DND-41 (cell line): ENCODE measurements around the gene TRAM2.

Experiments used
- ATAC-seq: fragments of 200-7000 bp; cut with Tn5 transposase; 3 replicates; pipeline ENCODE4 v1.9.1; 2021; ENCODE audit warnings: low read depth; ENCODE audit not compliant: insufficient read depth
- DNase-seq: peaks from one replicate; pipeline ENCODE4 v3.0.0-alpha.2; 2020
- H2AFZ ChIP-seq: 2 replicates; pipeline ENCODE4 v1.6.0; 2012; ENCODE audit warnings: low read depth, low read length
- H3K27ac ChIP-seq: 2 replicates; pipeline ENCODE4 v1.5.1; 2012; ENCODE audit warnings: low read length, inconsistent platforms
- H3K27me3 ChIP-seq: fragments of 200-600 bp; sonication (generic); 2 replicates; pipeline ENCODE4 v1.6.0; 2012; ENCODE audit warnings: low read length, mild to moderate bottlenecking, inconsistent platforms; ENCODE audit not compliant: insufficient read depth, poor library complexity
- H3K36me3 ChIP-seq: 2 replicates; pipeline ENCODE4 v1.5.1; 2012; ENCODE audit warnings: low read length, inconsistent platforms; ENCODE audit not compliant: insufficient read depth
- H3K4me1 ChIP-seq: 2 replicates; pipeline ENCODE4 v1.5.1; 2012; ENCODE audit warnings: mild to moderate bottlenecking, low read length; ENCODE audit not compliant: insufficient read depth
- H3K4me2 ChIP-seq: 2 replicates; pipeline ENCODE4 v1.6.0; 2012; ENCODE audit warnings: mild to moderate bottlenecking, moderate library complexity, low read length, inconsistent platforms; ENCODE audit not compliant: insufficient read depth
- H3K4me3 ChIP-seq, 2 experiments: fragments of 200-600 bp in 1 of 2; shearing (Covaris generic) in 1 of 2; 2 replicates each; pipeline ENCODE4 v1.5.1; 2012 to 2016; ENCODE audit warnings: inconsistent platforms in 2 of 2, low read length in 2 of 2, mild to moderate bottlenecking in 2 of 2, low read depth in 1 of 2, moderate library complexity in 1 of 2
- H3K79me2 ChIP-seq: 2 replicates; pipeline ENCODE4 v1.6.0; 2012; ENCODE audit warnings: low read length, inconsistent platforms; ENCODE audit not compliant: insufficient read depth
- H3K9ac ChIP-seq: 2 replicates; pipeline ENCODE4 v1.6.0; 2012; ENCODE audit warnings: low read depth, mild to moderate bottlenecking, inconsistent platforms, low read length, moderate library complexity
- H3K9me3 ChIP-seq: 2 replicates; pipeline ENCODE4 v1.5.1; 2012; ENCODE audit warnings: low read length, moderate library complexity, mild to moderate bottlenecking, inconsistent platforms; ENCODE audit not compliant: insufficient read depth, severe bottlenecking
- H4K20me1 ChIP-seq: 2 replicates; pipeline ENCODE4 v1.6.0; 2012; ENCODE audit warnings: low read length; ENCODE audit not compliant: insufficient read depth
- EZH2 ChIP-seq: IDR thresholded peaks from 3 replicates; pipeline ENCODE4 v1.6.1; 2012; ENCODE audit warnings: borderline replicate concordance, low read depth, mild to moderate bottlenecking, moderate library complexity, low read length, inconsistent platforms; ENCODE audit not compliant: severe bottlenecking
- TF ChIP-seq, protein P1 (sequence below): IDR thresholded peaks from 2 replicates; pipeline ENCODE4 v1.5.1; 2012; ENCODE audit warnings: borderline replicate concordance, low read length, moderate library complexity, mild to moderate bottlenecking; ENCODE audit not compliant: poor library complexity, severe bottlenecking; ENCODE audit errors: extremely low read depth

Gene TRAM2

GRCh38 chr6:52498538-52499017 lies 78.3 kb downstream of the TRAM2 start:
- H3K79me2 ChIP-seq = no peaks in the 10 kb centered on the region
- no peaks in the 10 kb centered on the region for H3K9me3 ChIP-seq
- DNase-seq (no peak), ATAC-seq (peak; percentile 44; the same call in 2 of the 3 replicates)
- no peaks in the 10 kb centered on the region for H3K27me3 ChIP-seq
- peaks cover 25% of the 10 kb centered on the region for H3K36me3 ChIP-seq
- no peaks in the 10 kb centered on the region for H4K20me1 ChIP-seq
- H3K4me2 ChIP-seq = no peak overlapping the region
- H3K27ac ChIP-seq = no peak overlapping the region
- TF ChIP-seq, protein P1, sequence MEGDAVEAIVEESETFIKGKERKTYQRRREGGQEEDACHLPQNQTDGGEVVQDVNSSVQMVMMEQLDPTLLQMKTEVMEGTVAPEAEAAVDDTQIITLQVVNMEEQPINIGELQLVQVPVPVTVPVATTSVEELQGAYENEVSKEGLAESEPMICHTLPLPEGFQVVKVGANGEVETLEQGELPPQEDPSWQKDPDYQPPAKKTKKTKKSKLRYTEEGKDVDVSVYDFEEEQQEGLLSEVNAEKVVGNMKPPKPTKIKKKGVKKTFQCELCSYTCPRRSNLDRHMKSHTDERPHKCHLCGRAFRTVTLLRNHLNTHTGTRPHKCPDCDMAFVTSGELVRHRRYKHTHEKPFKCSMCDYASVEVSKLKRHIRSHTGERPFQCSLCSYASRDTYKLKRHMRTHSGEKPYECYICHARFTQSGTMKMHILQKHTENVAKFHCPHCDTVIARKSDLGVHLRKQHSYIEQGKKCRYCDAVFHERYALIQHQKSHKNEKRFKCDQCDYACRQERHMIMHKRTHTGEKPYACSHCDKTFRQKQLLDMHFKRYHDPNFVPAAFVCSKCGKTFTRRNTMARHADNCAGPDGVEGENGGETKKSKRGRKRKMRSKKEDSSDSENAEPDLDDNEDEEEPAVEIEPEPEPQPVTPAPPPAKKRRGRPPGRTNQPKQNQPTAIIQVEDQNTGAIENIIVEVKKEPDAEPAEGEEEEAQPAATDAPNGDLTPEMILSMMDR = no peak
- no peak overlapping the region for H3K9ac ChIP-seq
- no peak overlapping the region for H2AFZ ChIP-seq
- H3K4me3 ChIP-seq = no peak overlapping the region
- H3K4me1 ChIP-seq = no peaks in the 10 kb centered on the region

DNA sequence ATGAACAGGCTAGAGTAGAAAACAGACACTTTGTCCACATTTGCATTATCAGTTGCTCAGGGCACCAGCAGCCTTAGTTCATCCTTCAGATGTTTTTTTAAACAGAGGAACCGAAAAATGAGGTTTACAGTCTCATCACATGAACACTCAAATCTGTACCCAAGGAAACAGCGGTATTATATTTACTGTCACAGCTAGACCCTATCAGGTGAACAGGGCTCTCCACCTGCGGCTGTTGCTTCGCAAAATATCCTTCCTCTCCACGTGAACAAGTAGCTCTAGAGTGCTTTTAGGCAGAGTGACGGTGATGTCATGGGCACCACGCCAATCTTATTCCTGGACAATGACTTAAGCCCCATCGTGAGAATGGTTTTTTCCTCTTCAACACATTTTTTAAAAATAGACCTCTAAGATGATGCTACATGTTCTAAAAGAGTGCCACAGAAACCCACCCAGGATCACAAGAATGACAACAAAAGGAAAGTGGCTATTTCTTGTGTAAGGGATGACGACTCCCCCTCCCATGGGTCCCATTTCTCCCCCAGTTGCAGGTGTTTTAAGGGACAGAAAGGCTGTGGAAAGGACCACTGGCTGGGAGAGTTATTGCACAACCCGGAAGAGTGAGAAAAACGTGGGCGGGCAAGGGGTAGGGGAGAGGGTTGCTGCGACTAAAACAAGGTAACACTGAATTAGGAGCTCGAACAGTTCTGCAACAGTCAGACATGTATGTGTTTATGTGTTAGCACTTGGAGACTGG lies 79.0 kb downstream of the TRAM2 start:
- Histone ChIP-seq H3K4me1 (no peaks in the 10 kb centered on the region), H3K27me3 (no peaks in the 10 kb centered on the region), H2AFZ (no peak overlapping the region), H3K79me2 (no peaks in the 10 kb centered on the region), H3K9ac (no peak overlapping the region), H3K36me3 (peaks cover 17% of the 10 kb centered on the region), H3K9me3 (no peaks in the 10 kb centered on the region), H3K27ac (no peak overlapping the region), H3K4me3 (no peak overlapping the region), H4K20me1 (no peaks in the 10 kb centered on the region), H3K4me2 (no peak overlapping the region)
- TF ChIP-seq, protein P1 = no peak
- TF ChIP-seq EZH2 = no peak
- ATAC-seq (no peak), DNase-seq (no peak)

- TF ChIP-seq, protein P1 = no peak
- no peaks in the 10 kb centered on the region for H3K4me1 ChIP-seq
- H3K4me3 ChIP-seq = no peak overlapping the region
- no peaks in the 10 kb centered on the region for H3K9me3 ChIP-seq
- no peak overlapping the region for H3K4me2 ChIP-seq
- no peaks in the 10 kb centered on the region for H3K27me3 ChIP-seq
- no peaks in the 10 kb centered on the region for H3K79me2 ChIP-seq
- ATAC-seq (no peak), DNase-seq (no peak)
- H3K9ac ChIP-seq = no peak overlapping the region
- H2AFZ ChIP-seq = no peak overlapping the region
- peaks cover 7% of the 10 kb centered on the region; the same call in 1 of the 2 replicates for H3K36me3 ChIP-seq
- H4K20me1 ChIP-seq = no peaks in the 10 kb centered on the region
- H3K27ac ChIP-seq = no peak overlapping the region
Measured at GRCh38 chr6:52496631-52497030, 80.2 kb downstream of the TRAM2 start.

- H3K4me3 ChIP-seq = no peak overlapping the region
- H3K9ac ChIP-seq = no peak overlapping the region
- no peak overlapping the region for H3K27ac ChIP-seq
- TF ChIP-seq EZH2 = no peak
- no peak overlapping the region for H2AFZ ChIP-seq
- no peaks in the 10 kb centered on the region for H3K9me3 ChIP-seq
- DNase-seq (no peak), ATAC-seq (no peak)
- no peaks in the 10 kb centered on the region for H3K27me3 ChIP-seq
- no peaks in the 10 kb centered on the region for H3K4me1 ChIP-seq
- H3K4me2 ChIP-seq = no peak overlapping the region
- H4K20me1 ChIP-seq = no peaks in the 10 kb centered on the region
- H3K36me3 ChIP-seq = peaks cover 7% of the 10 kb centered on the region; the same call in 1 of the 2 replicates
- no peaks in the 10 kb centered on the region for H3K79me2 ChIP-seq
Measured at GRCh38 chr6:52495922-52496321, 80.9 kb downstream of the TRAM2 start.
